ENCODE data around the gene SLC44A1. TPM values are rescaled to one million over a fixed set of nuclear protein-coding genes. Genes with fewer than 3 reads are reported as not detected.

The SLC44A1 gene
- total RNA-seq, 4 donors from 2014 or later, result 51.1 to 82.2 (median 70.5) TPM

DNA sequence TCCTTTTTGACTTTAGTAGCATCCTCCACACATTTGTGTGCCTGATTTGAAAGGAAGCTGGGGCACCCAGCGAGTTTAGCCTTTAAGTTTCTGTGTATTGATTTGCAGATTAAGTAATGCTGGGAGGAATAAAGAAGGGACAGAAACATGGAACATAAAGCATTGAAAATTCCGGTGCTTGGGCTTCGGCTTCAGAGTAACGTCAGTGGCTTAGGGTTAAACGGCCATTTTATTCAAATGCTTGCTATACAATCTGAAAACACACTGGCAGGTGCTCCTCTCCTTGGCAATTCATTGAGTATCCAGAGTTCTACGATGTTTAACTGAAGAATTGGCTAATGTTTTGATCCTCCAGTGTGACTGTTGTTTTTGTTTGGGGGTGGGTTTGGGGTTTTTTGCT, 145.3 kb downstream of the SLC44A1 start:
- 89 to 91% methylated on average over 6 of the region's 6 CpGs for WGBS, 2 donors

DNA sequence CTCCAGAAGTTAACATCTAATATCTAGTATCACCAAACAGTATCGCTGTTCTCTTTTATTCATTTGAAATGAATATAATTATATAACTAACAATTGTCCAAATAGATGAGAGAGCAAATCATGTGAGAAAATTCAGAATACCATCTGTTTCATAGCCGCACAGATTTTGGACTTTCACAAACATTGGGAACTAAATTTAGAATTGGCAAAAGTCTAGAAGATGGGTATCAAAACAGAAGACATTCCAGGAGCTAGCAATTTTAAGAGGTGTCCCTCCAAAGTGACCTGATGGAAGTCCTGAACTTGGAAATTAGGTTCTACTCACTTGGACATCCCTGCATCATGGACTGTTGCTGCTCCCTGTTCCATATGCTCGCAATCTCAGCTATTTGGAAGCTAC, 146.4 kb downstream of the SLC44A1 start:
- WGBS, 2 donors, result 93% methylated on average over 3 of the region's 3 CpGs
- no peak overlapping the region for H3K4me3 ChIP-seq (ENCODE audit: low read depth, poor library complexity, severe bottlenecking)
- TF ChIP-seq, protein P1, sequence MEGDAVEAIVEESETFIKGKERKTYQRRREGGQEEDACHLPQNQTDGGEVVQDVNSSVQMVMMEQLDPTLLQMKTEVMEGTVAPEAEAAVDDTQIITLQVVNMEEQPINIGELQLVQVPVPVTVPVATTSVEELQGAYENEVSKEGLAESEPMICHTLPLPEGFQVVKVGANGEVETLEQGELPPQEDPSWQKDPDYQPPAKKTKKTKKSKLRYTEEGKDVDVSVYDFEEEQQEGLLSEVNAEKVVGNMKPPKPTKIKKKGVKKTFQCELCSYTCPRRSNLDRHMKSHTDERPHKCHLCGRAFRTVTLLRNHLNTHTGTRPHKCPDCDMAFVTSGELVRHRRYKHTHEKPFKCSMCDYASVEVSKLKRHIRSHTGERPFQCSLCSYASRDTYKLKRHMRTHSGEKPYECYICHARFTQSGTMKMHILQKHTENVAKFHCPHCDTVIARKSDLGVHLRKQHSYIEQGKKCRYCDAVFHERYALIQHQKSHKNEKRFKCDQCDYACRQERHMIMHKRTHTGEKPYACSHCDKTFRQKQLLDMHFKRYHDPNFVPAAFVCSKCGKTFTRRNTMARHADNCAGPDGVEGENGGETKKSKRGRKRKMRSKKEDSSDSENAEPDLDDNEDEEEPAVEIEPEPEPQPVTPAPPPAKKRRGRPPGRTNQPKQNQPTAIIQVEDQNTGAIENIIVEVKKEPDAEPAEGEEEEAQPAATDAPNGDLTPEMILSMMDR (IDR thresholded peaks at IDR 0.05), result no peak
- no peak for TF ChIP-seq POLR2A (IDR thresholded peaks at IDR 0.05)
- DNase-seq (ENCODE audit: low spot score in 2 of 2), result no peak
- intact Hi-C loops (cut with DNase I; ENCODE audit: low total_unique reads), result no loop called here

More for the DNA sequence above, 145.3 kb downstream of the SLC44A1 start:
- DNase-seq (ENCODE audit: low spot score in 2 of 2), result no peak
- intact Hi-C loops (cut with DNase I; ENCODE audit: low total_unique reads), result no loop called here
- no peak overlapping the region for H3K4me3 ChIP-seq (ENCODE audit: low read depth, poor library complexity, severe bottlenecking)
- TF ChIP-seq, protein P1 (IDR thresholded peaks at IDR 0.05), result no peak
- no peak for TF ChIP-seq POLR2A (IDR thresholded peaks at IDR 0.05)

DNA sequence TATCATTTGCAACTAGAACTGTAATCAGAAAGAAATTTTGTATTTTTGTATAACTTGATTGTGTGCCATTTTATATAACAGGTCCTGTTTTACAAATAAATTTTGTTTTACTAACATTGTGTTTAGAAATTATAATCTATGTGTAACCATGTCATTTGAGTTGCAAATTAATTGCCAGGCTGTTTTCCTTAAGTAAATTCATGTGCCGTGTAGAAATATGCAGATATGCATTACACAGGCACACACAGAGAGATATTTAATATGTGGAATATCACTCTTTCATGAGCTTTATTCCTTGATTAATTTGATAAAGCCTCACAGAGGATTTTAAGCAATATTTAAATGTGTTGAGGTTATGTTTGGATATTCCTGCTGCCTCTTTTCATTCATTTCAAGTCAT, 146.8 kb downstream of the SLC44A1 start:
- WGBS, 2 donors, result 94 to 97% methylated on average over 1 of the region's 1 CpG
- no peak for DNase-seq (ENCODE audit: low spot score in 2 of 2)
- H3K4me3 ChIP-seq (ENCODE audit: low read depth, poor library complexity, severe bottlenecking), result no peak overlapping the region
- TF ChIP-seq, protein P1 (IDR thresholded peaks at IDR 0.05), result no peak
- no peak for TF ChIP-seq POLR2A (IDR thresholded peaks at IDR 0.05)
- intact Hi-C loops (cut with DNase I; ENCODE audit: low total_unique reads), result no loop called here

- H3K4me3 ChIP-seq (ENCODE audit: low read depth, poor library complexity, severe bottlenecking), result no peak overlapping the region
- WGBS, 2 donors, result 97 to 100% methylated on average over 1 of the region's 1 CpG
- DNase-seq (ENCODE audit: low spot score in 2 of 2), result no peak
- intact Hi-C loops (cut with DNase I; ENCODE audit: low total_unique reads), result no loop called here
- TF ChIP-seq, protein P1 (IDR thresholded peaks at IDR 0.05), result no peak
- TF ChIP-seq POLR2A (IDR thresholded peaks at IDR 0.05), result no peak
These were observed 148.1 kb downstream of the SLC44A1 start for GRCh38 chr9:105392531-105392930.

- H3K4me3 ChIP-seq (ENCODE audit: low read depth, poor library complexity, severe bottlenecking), result no peak overlapping the region
- DNase-seq (ENCODE audit: low spot score in 2 of 2), result no peak
- intact Hi-C loops (cut with DNase I; ENCODE audit: low total_unique reads), result no loop called here
- WGBS, 2 donors, result 82 to 89% methylated on average over 4 of the region's 4 CpGs
- TF ChIP-seq, protein P1 (IDR thresholded peaks at IDR 0.05), result no peak
- TF ChIP-seq POLR2A (IDR thresholded peaks at IDR 0.05), result no peak
These were observed 149.3 kb downstream of the SLC44A1 start for GRCh38 chr9:105393576-105394344.

DNA sequence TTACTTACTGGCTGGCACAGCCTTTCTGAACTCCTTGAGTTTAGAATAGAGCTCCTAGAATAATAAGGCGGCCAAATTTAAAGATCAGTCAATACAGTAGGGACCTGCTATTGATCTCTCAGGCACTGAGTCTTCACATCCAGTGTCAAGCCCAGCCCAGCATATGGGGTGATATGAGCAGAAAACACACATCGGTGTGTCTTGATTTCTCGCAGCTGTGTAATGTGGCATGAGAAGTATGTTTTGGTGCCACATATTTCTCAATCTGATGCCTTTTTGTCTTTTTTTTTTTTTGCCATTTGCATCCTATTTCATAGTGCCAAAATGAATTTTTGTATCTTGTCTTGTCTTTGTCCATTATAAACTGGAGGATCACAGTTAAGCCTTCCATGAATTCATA, 152.0 kb downstream of the SLC44A1 start:
- intact Hi-C loops (cut with DNase I; ENCODE audit: low total_unique reads), result no loop called here
- DNase-seq (ENCODE audit: low spot score in 2 of 2), result no peak
- TF ChIP-seq, protein P1 (IDR thresholded peaks at IDR 0.05), result no peak
- TF ChIP-seq POLR2A (IDR thresholded peaks at IDR 0.05), result no peak
- 77 to 89% methylated on average over 3 of the region's 3 CpGs for WGBS, 2 donors
- H3K4me3 ChIP-seq (ENCODE audit: low read depth, poor library complexity, severe bottlenecking), result no peak overlapping the region
